ENCODE data around the gene ALK.

DNA sequence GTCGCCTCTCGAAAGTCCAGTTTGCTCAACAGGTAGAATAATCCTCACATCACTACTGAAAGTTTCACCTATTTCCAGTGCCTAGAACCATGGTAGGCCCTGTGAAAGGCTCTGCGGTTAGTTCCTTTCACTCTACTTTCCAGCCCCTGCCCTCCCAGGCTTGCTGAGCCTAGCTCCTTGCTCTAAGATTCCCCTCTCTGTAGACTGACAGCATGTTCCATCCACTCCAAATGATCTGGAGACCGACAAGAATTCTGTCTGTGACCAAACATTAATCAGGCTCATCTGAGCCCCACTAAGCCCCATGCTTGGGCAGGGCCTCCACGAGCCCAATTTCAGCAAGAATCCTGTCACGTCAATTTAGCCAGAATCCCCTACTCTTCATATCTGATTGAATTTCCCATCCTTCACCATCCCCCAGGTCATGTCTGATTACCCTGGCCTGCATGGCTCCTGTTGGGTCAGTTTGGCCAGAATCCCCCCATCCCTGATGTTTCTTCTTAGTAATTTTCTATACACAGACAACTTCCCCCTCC, 307.0 kb downstream of the ALK start:
- TF ChIP-seq, protein P1, sequence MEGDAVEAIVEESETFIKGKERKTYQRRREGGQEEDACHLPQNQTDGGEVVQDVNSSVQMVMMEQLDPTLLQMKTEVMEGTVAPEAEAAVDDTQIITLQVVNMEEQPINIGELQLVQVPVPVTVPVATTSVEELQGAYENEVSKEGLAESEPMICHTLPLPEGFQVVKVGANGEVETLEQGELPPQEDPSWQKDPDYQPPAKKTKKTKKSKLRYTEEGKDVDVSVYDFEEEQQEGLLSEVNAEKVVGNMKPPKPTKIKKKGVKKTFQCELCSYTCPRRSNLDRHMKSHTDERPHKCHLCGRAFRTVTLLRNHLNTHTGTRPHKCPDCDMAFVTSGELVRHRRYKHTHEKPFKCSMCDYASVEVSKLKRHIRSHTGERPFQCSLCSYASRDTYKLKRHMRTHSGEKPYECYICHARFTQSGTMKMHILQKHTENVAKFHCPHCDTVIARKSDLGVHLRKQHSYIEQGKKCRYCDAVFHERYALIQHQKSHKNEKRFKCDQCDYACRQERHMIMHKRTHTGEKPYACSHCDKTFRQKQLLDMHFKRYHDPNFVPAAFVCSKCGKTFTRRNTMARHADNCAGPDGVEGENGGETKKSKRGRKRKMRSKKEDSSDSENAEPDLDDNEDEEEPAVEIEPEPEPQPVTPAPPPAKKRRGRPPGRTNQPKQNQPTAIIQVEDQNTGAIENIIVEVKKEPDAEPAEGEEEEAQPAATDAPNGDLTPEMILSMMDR (IDR thresholded peaks at IDR 0.05) = no peak
- TF ChIP-seq EP300 (IDR thresholded peaks at IDR 0.05) = no peak
- no peak for TF ChIP-seq POLR2AphosphoS5 (IDR thresholded peaks at IDR 0.05)
- TF ChIP-seq POLR2A (IDR thresholded peaks at IDR 0.05) = no peak
